GM18498 (cell line): ENCODE results near the gene BBS1.
"Not testable (repeated sequence)": the region's sequence is repeated elsewhere in the genome, so short reads cannot be mapped to it uniquely, and the experiment has no call there.

Experiments
- ATAC-seq: cut with Tn5 transposase; IDR thresholded peaks from one replicate; pipeline ENCODE4 v1.9.1; 2021; ENCODE audit warnings: mild to moderate bottlenecking, moderate library complexity; ENCODE audit not compliant: unreplicated experiment

The BBS1 gene

GRCh38 chr11:66569076-66569475 lies 58.6 kb downstream of the BBS1 start:
- no peak for ATAC-seq

DNA sequence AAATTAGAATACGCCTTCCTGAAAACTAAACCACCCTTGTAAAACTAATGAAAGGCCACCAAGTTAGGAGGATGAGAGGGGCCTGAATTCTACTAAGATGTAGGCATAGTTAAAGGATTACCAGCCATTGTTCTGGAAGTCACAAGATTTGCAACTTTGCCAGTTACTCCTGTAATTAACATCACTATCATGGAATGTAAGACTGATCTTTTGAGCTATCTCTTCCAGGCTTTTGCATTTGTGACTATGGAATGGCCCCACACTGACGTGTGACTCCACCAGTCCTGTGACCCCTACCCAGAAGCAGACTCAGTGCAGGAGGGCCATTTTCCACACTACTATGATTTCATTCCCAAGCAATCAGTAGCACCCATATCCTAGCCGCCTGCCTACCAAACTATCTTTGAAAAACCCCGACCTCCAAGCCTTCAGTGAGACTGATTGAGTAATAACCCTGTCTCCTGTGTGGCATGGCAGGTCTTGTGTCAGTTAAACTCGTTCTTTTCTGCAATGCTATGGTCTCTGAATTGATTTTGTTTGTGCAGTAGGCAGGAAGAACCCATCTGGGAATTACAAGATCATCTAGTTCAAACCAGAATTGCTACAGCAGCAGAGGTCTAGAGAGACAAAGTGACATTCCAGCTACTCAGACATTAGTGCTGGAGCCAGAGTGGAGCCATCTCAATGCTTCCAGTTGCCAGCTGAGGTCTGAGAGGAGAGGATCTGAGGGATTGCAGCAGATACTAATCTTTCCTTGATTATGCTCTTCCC lies 59.8 kb downstream of the BBS1 start:
- no peak for ATAC-seq

- ATAC-seq = no peak
Measured at GRCh38 chr11:66570850-66571180, 60.4 kb downstream of the BBS1 start.

DNA sequence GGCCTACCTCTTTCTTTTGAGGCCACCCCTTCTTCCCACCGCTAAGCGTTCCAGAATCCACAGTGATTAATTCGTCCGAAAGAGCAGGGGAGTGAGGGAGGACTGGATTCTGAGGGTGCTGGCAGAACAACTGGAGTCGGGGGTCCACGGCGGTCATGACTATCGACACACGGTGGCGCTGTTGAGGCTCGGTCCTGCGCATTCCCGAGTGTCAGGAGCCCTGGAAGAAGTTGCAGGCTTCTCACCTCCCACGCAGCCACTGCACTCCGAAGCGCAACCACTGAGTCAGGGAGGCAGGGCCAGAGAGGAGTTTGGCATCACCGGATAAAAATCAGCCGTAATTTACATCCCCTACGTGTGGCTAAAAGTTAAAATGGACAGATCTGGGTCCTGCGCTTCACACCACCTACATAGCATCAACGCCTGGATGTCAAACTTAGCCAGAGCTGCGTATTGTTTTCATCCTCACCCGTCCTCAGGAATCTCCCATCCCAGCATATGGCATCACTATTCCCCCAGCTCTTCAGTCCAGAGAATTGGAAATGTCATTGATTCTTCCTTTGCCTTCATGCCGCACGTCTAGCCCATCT lies 68.7 kb downstream of the BBS1 start:
- no peak for ATAC-seq

DNA sequence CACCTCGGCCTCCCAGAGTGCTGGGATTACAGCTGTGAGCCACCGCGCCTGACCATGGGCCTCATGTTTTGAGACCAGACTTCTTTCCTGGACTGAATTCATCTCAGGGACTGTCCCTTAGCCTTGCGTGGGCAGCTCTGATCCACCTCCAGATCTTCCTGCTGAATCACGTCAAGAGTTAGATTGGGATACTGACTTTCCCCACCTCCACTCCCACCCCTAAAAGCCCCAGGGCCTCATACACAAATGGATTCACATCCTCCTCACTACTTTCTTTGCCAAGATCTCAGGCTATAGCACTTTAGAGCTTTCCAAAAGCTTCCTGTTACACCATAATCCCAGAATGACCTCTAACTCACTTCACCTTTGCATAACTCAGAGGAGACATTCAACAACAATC lies 70.4 kb downstream of the BBS1 start:
- no peak for ATAC-seq

GRCh38 chr11:66581261-66581660 lies 70.8 kb downstream of the BBS1 start:
- ATAC-seq = no peak

DNA sequence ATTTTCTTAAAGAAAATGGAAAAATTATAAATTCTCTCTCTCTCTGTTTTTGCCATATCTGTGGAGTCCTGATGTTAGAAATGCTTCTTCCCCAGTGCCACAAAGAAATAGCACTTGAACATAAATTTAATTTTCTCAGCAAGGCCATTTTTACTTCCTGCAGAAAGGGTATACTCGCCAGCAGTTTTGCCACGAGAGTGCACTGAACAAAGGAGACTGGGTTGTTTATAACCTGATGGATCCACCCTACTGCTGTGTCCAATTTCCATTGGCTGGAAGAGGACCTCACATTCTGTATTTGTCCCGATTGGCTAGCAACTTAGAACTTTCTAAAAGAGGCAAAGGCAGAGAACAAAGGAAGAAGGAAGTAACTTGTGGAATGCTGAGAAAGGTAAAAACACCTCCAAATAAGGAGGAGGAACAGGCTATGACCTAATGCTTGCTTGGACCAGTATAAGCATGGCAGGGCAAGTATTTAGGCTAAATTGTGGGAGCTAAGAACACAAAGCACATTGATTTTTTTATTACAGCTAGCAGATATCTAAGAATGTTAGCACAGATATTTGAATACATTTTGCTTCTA lies 72.2 kb downstream of the BBS1 start:
- not testable (repeated sequence) for ATAC-seq
